ENCODE measurements around the gene NUDT3.
"Not testable (repeated sequence)": the region's sequence is repeated elsewhere in the genome, so short reads cannot be mapped to it uniquely, and the experiment has no call there.

The NUDT3 gene

DNA sequence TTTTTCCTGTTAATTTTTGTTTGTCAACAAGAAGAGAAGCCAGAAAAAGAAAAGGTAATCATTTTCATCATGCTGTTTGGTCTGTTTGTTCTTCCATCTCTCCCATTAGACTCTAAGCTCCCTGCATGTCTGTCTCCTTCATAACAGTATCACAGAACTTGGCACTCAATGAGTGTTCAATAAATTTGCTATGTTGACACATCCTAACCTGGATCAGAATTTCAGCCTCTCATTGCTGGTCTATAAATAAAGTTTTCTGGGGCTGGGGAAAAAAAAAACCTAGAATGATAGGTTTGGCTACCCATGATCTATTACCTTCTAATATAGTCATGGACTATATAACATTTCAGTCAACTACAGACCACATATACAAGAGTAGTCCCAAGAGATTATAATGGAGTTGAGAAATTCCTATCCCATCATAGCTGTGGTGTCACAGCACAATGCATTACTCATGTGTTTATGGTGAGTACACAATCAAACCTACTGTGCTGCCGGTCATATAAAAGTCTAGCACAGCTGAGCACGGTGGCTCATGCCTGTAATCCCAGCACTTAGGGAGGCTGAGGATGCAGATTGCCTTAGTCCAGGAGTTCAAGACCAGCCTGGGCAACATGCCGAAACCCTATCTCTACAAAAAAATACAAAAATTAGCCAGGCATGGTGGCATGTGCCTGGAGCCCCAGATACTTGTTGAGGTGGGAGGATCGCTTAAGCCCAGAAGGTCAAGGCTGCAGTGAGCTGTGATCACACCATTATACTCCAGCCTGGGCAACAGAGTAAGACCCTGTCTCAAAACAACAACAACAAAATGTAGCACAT is 5.9 kb downstream of the NUDT3 start:
- DNase-seq (ENCODE audit: insufficient read length, low spot score) = no peak
- TF ChIP-seq PAX5 (IDR thresholded peaks at IDR 0.05; ENCODE audit: insufficient read depth, low read length, severe bottlenecking) = no peak
- TF ChIP-seq TAF1 (IDR thresholded peaks at IDR 0.05; ENCODE audit: low read depth, low read length) = no peak
- no peak for TF ChIP-seq POLR2A (IDR thresholded peaks at IDR 0.05; ENCODE audit: low read depth, low read length)
- TF ChIP-seq SPI1 (IDR thresholded peaks at IDR 0.05; ENCODE audit: low read depth, low read length) = no peak
- TF ChIP-seq POU2F2 (IDR thresholded peaks at IDR 0.05; ENCODE audit: low read depth, low read length) = no peak
- TF ChIP-seq POLR2AphosphoS5 (IDR thresholded peaks at IDR 0.05; ENCODE audit: low read depth, low read length) = no peak
- FAIRE-seq = no peak

- DNase-seq (ENCODE audit: insufficient read length, low spot score) = no peak
- no peak for TF ChIP-seq POLR2AphosphoS5 (IDR thresholded peaks at IDR 0.05; ENCODE audit: low read depth, low read length)
- no peak for TF ChIP-seq PAX5 (IDR thresholded peaks at IDR 0.05; ENCODE audit: insufficient read depth, low read length, severe bottlenecking)
- TF ChIP-seq TAF1 (IDR thresholded peaks at IDR 0.05; ENCODE audit: low read depth, low read length) = no peak
- TF ChIP-seq SPI1 (IDR thresholded peaks at IDR 0.05; ENCODE audit: low read depth, low read length) = no peak
- no peak for TF ChIP-seq POU2F2 (IDR thresholded peaks at IDR 0.05; ENCODE audit: low read depth, low read length)
- no peak for TF ChIP-seq POLR2A (IDR thresholded peaks at IDR 0.05; ENCODE audit: low read depth, low read length)
- FAIRE-seq = no peak
Measured at GRCh38 chr6:34385793-34386195, 6.7 kb downstream of the NUDT3 start.

GRCh38 chr6:34384321-34385153 is 7.9 kb downstream of the NUDT3 start:
- no peak for FAIRE-seq
- TF ChIP-seq PAX5 (IDR thresholded peaks at IDR 0.05; ENCODE audit: insufficient read depth, low read length, severe bottlenecking) (no peak), POLR2AphosphoS5 (IDR thresholded peaks at IDR 0.05; ENCODE audit: low read depth, low read length) (no peak)
- DNase-seq (ENCODE audit: insufficient read length, low spot score) = no peak

DNA sequence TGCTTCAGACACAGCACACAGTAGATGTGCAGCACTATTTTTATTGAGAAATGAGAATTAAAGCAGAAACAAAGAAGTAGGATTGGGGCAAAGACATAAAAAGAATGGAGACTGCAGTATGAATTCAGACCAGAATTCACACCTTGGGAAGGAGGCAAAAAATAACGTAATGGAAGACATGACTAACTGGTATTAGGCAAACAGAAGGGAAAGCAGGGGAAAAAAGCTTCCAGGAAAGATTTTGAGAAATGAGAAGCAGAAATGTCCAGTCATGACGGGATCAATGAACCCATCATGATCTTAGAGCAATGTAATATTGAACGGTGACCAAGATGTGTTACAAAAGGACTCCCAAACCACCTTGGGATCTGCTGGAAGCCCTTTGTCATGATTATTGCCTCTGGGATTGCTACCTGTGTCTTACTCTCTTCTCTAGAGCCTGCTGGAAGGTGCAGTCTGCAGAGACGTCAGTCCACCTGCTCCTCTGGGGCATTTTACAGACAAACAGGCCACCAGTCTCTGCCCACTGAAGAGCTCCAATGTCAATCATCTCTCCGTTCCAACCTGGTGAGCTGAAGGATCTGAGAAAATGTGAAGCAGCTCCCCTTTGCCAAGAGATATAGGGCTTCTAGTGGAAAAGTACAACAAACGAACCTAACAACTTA is 8.7 kb downstream of the NUDT3 start:
- FAIRE-seq = no peak
- DNase-seq (ENCODE audit: insufficient read length, low spot score) = no peak
- TF ChIP-seq POLR2AphosphoS5 (IDR thresholded peaks at IDR 0.05; ENCODE audit: low read depth, low read length) = no peak
- TF ChIP-seq SPI1 (IDR thresholded peaks at IDR 0.05; ENCODE audit: low read depth, low read length) = no peak
- TF ChIP-seq TAF1 (IDR thresholded peaks at IDR 0.05; ENCODE audit: low read depth, low read length) = no peak
- TF ChIP-seq PAX5 (IDR thresholded peaks at IDR 0.05; ENCODE audit: insufficient read depth, low read length, severe bottlenecking) = no peak

- FAIRE-seq (no peak), DNase-seq (ENCODE audit: insufficient read length, low spot score) (no peak)
- TF ChIP-seq TAF1 (IDR thresholded peaks at IDR 0.05; ENCODE audit: low read depth, low read length) (no peak), POLR2AphosphoS5 (IDR thresholded peaks at IDR 0.05; ENCODE audit: low read depth, low read length) (no peak), POLR2A (IDR thresholded peaks at IDR 0.05; ENCODE audit: low read depth, low read length) (no peak), PAX5 (IDR thresholded peaks at IDR 0.05; ENCODE audit: insufficient read depth, low read length, severe bottlenecking) (no peak), SPI1 (IDR thresholded peaks at IDR 0.05; ENCODE audit: low read depth, low read length) (no peak), POU2F2 (IDR thresholded peaks at IDR 0.05; ENCODE audit: low read depth, low read length) (no peak)
Measured at GRCh38 chr6:34383161-34383631, 9.3 kb downstream of the NUDT3 start.

DNA sequence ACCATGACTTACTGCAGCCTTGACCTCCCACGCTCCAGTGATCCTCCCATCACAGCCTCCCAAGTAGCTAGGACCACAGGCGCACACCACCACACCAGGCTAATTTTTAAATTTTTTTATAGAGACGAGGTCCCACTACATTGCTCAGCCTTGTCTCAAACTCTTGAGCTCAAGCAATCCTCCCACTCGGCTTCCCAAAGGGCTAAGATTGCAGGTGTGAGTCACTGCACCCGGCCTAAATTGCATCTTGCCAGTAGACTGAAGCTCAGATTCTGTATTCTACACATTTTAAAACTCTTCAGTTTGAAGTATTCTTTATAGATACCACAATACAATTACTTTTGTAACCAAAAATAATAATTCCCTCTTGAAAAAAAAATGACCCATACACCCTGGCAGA is 11.4 kb downstream of the NUDT3 start:
- TF ChIP-seq POLR2AphosphoS5 (IDR thresholded peaks at IDR 0.05; ENCODE audit: low read depth, low read length) = no peak
- no peak for TF ChIP-seq SPI1 (IDR thresholded peaks at IDR 0.05; ENCODE audit: low read depth, low read length)
- TF ChIP-seq TAF1 (IDR thresholded peaks at IDR 0.05; ENCODE audit: low read depth, low read length) = no peak
- TF ChIP-seq PAX5 (IDR thresholded peaks at IDR 0.05; ENCODE audit: insufficient read depth, low read length, severe bottlenecking) = no peak
- no peak for TF ChIP-seq POU2F2 (IDR thresholded peaks at IDR 0.05; ENCODE audit: low read depth, low read length)
- TF ChIP-seq POLR2A (IDR thresholded peaks at IDR 0.05; ENCODE audit: low read depth, low read length) = no peak
- DNase-seq (ENCODE audit: insufficient read length, low spot score) (no peak), FAIRE-seq (no peak)

DNA sequence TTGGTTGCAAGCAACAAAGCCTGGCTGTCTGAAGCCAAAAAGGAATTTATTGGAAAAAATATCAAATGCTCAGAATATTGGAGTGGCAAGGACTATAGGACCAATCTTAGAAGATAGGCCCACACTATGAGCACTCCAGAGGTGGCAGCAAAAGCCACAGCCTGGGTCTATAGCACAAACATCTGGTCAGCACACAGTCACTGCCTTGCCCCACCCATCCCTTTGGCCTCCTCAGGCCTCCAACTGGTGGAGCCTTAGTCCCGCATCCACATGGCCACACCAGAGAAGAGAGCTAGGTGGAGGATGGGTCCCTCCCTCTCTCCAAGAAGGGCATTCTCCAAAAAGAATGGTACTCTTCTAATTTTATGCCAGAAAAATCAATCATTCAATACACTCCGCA is 14.0 kb downstream of the NUDT3 start:
- TF ChIP-seq SPI1 (IDR thresholded peaks at IDR 0.05; ENCODE audit: low read depth, low read length) (no peak), POU2F2 (IDR thresholded peaks at IDR 0.05; ENCODE audit: low read depth, low read length) (no peak)
- DNase-seq (ENCODE audit: insufficient read length, low spot score) (no peak), FAIRE-seq (no peak)

DNA sequence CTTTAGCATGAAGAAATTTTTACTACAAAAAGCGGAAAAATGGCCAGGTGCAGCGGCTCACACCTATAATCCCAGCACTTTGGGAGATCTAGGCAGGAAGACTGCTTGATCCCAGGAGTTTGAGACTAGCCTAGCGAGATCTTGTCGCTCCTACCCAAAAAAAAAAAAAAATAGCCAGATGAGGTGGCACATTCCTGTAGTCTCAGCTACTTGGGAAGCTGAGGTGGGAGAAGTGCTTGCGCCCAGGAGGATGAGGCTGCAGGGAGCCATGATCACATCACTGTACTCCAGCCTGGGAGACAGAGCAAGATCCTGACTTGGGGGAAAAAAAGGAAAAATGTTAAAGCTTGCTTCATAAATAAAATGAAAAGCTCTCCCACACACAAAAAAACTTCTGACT is 14.5 kb downstream of the NUDT3 start:
- TF ChIP-seq POLR2A (IDR thresholded peaks at IDR 0.05; ENCODE audit: low read depth, low read length) = no peak
- no peak for TF ChIP-seq SPI1 (IDR thresholded peaks at IDR 0.05; ENCODE audit: low read depth, low read length)
- TF ChIP-seq POLR2AphosphoS5 (IDR thresholded peaks at IDR 0.05; ENCODE audit: low read depth, low read length) = no peak
- no peak for TF ChIP-seq PAX5 (IDR thresholded peaks at IDR 0.05; ENCODE audit: insufficient read depth, low read length, severe bottlenecking)
- TF ChIP-seq TAF1 (IDR thresholded peaks at IDR 0.05; ENCODE audit: low read depth, low read length) = no peak
- TF ChIP-seq POU2F2 (IDR thresholded peaks at IDR 0.05; ENCODE audit: low read depth, low read length) = no peak
- no peak for FAIRE-seq
- no peak for DNase-seq (ENCODE audit: insufficient read length, low spot score)

GRCh38 chr6:34377571-34377970 is 14.9 kb downstream of the NUDT3 start:
- not testable (repeated sequence) for FAIRE-seq; DNase-seq (ENCODE audit: insufficient read length, low spot score)
